Left ventricle myocardium inferior (tissue), 1 donor: ENCODE results near the gene KIRREL3. TPM values are rescaled to one million over a fixed set of nuclear protein-coding genes. Genes with fewer than 3 reads are reported as not detected.

Experiments used
- DNase-seq: peaks from one replicate; pipeline ENCODE4 v3.0.0-alpha.2; 2020
- H3K27ac ChIP-seq: fragments of 200-600 bp; replicated peaks from 2 replicates; pipeline ENCODE4 v1.8.0; 2021
- H3K27me3 ChIP-seq: fragments of 200-600 bp; 2 replicates; pipeline ENCODE4 v1.8.0; 2021; ENCODE audit warnings: low read depth
- H3K36me3 ChIP-seq: fragments of 200-600 bp; 2 replicates; pipeline ENCODE4 v1.8.0; 2021
- H3K4me1 ChIP-seq: fragments of 200-600 bp; 2 replicates; pipeline ENCODE4 v1.8.0; 2021
- H3K4me3 ChIP-seq: fragments of 200-600 bp; 2 replicates; pipeline ENCODE4 v1.8.0; 2021; ENCODE audit warnings: mild to moderate bottlenecking, moderate library complexity
- H3K9me3 ChIP-seq: fragments of 200-600 bp; replicated peaks from 2 replicates; pipeline ENCODE4 v1.8.0; 2021
- intact Hi-C: fragments of 100-400 bp; cut with micrococcal nuclease; formaldehyde crosslinking; loops from one replicate; pipeline ENCODE4 v1.11.0; 2022
- total RNA-seq: library from RNA; stranded (reverse); fragmentation: NEBNext Ultra II Directional; extraction: Animal tissue kit (Norgen Biotek cat#: 25700); gene quantifications from one replicate; pipeline ENCODE4 v1.2.1, GENCODE V29; 2021
- TF ChIP-seq, protein P1 (sequence below): fragments of 200-600 bp; IDR thresholded peaks from 2 replicates; pipeline ENCODE4 v1.8.0; 2021; ENCODE audit warnings: antibody characterized with exemption, mild to moderate bottlenecking, borderline replicate concordance
- donor health status: DM: no; HTN: yes; CAD: no; lungs with severe emphysema.

The KIRREL3 gene
- total RNA-seq, 1 donor from 2014 or later = 0.74 TPM

DNA sequence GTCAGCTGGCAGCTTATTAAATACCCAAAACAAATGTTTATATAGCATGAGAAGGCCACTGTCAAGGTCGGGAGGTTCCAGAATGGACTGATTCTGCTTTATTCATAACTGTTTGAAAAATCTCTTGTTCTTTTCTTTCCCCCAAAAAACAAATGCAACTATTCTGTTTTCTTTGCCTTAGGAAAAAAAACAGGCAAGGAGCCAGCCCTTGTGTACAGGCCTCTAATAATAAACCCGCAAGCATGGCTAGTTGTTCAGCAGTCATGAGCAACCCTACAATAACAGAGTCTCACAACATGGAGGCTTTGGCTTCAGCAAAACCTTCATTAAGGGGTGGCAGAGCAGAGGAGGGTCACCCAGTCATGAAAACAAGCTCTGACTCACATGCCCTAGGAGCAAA is 191.7 kb downstream of the KIRREL3 start:
- no peak for DNase-seq
- TF ChIP-seq, protein P1, sequence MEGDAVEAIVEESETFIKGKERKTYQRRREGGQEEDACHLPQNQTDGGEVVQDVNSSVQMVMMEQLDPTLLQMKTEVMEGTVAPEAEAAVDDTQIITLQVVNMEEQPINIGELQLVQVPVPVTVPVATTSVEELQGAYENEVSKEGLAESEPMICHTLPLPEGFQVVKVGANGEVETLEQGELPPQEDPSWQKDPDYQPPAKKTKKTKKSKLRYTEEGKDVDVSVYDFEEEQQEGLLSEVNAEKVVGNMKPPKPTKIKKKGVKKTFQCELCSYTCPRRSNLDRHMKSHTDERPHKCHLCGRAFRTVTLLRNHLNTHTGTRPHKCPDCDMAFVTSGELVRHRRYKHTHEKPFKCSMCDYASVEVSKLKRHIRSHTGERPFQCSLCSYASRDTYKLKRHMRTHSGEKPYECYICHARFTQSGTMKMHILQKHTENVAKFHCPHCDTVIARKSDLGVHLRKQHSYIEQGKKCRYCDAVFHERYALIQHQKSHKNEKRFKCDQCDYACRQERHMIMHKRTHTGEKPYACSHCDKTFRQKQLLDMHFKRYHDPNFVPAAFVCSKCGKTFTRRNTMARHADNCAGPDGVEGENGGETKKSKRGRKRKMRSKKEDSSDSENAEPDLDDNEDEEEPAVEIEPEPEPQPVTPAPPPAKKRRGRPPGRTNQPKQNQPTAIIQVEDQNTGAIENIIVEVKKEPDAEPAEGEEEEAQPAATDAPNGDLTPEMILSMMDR = no peak

DNA sequence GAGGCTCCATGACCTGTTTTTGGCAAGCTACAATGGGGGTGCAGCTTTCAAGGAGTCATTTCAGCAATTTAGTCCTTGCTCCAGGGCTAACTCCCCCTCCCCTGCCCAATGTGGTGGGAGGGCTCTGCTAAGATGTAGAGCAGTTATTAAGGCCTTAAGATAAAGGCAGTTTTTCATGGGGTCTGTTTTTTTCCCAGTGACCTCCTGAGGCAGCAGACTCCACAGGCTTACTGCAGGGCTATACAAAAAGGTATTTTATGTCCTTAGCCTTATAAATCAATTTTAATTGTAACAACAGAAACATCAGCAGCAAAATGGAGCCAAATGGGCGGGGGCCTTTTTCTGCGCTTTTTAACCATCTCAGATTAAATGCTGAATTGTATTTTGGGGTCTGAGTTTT is 192.3 kb downstream of the KIRREL3 start:
- no peaks in the 10 kb centered on the region for H3K4me1 ChIP-seq
- H3K27me3 ChIP-seq = peaks cover 51% of the 10 kb centered on the region
- H3K27ac ChIP-seq = no peak overlapping the region
- no peaks in the 10 kb centered on the region for H3K36me3 ChIP-seq
- no peaks in the 10 kb centered on the region for H3K9me3 ChIP-seq
- DNase-seq = no peak
- intact Hi-C loops = no loop called here
- TF ChIP-seq, protein P1 = no peak
- no peak overlapping the region for H3K4me3 ChIP-seq

More for the DNA sequence above, 191.7 kb downstream of the KIRREL3 start:
- no peak overlapping the region for H3K27ac ChIP-seq
- no peaks in the 10 kb centered on the region for H3K4me1 ChIP-seq
- no peaks in the 10 kb centered on the region for H3K36me3 ChIP-seq
- no peaks in the 10 kb centered on the region for H3K9me3 ChIP-seq
- H3K27me3 ChIP-seq = peaks cover 46% of the 10 kb centered on the region
- intact Hi-C loops = no loop called here
- H3K4me3 ChIP-seq = no peak overlapping the region

DNA sequence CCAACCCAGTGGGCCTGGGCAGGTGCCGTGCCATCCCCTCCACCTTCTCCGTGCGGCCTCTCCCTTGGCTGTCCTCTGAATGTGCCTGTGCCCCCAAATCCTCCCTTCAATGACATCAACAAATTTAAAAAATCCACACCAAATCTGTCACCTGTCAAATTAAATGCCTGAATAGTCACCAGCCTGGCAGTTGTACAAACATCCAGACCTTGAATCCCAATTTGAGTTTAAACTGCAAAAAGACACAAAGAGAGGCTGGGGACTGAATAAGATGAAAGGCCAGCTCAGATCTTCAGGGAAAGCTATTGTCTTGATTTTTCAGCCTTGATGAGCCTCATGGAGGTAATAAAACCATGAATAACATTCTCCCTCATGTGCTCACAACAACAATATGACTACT is 194.7 kb downstream of the KIRREL3 start:
- DNase-seq = no peak
- intact Hi-C loops = no loop called here
- Histone ChIP-seq H3K27ac (no peak overlapping the region), H3K9me3 (no peaks in the 10 kb centered on the region), H3K36me3 (no peaks in the 10 kb centered on the region), H3K27me3 (peaks cover 54% of the 10 kb centered on the region), H3K4me1 (no peaks in the 10 kb centered on the region), H3K4me3 (no peak overlapping the region)
- TF ChIP-seq, protein P1 = no peak

DNA sequence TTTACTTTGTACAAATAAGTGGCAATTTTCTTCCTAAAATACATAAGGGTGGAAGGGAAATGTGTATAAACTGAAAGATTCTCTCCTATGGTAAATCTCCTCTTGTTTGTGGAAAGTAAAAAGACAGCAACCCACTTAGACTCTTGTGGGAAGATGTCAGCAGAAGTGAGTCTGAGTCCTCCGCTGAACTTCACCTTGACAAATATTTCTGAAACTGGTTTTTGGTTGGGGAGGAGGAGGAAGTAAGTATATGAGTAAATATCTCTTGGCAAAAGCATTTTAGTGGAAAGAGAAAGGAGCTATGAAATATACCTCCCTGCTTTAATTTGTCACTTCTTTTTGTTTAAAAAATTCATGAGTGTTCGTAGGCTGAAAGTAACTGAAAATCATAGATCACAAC is 196.2 kb downstream of the KIRREL3 start:
- Histone ChIP-seq H3K27me3 (peaks cover 57% of the 10 kb centered on the region), H3K9me3 (no peaks in the 10 kb centered on the region), H3K4me3 (no peak overlapping the region), H3K36me3 (no peaks in the 10 kb centered on the region), H3K27ac (no peak overlapping the region), H3K4me1 (no peaks in the 10 kb centered on the region)
- TF ChIP-seq, protein P1 = no peak
- DNase-seq = no peak
- intact Hi-C loops = no loop called here

DNA sequence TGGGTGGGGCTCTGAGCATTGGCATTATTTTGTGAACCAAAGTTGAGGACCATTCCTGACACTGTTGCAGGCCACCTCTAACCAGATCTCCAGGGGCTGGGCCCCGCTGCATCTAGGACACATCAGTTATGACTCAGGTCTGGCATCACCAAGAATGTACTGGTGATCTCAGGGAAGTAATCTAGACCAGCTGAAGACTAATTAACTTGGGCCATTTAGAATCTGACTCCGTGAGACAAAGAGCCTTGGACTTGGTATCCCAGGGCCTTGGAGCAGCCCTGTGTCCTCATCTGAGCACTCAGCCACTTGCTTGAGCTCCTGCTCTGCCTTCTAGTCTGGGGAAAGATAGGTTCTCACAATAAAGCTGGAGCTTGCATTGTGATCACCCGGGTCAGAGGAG is 200.6 kb downstream of the KIRREL3 start:
- intact Hi-C loops = no loop called here
- Histone ChIP-seq H3K4me1 (no peaks in the 10 kb centered on the region), H3K36me3 (no peaks in the 10 kb centered on the region)

More for the DNA sequence above, 200.6 kb downstream of the KIRREL3 start:
- H3K27ac ChIP-seq = no peak overlapping the region
- H3K9me3 ChIP-seq = no peaks in the 10 kb centered on the region
- DNase-seq = no peak
- peaks cover 62% of the 10 kb centered on the region for H3K27me3 ChIP-seq
- TF ChIP-seq, protein P1 = no peak
- no peak overlapping the region for H3K4me3 ChIP-seq
